ENCODE data around the gene REN.

DNA sequence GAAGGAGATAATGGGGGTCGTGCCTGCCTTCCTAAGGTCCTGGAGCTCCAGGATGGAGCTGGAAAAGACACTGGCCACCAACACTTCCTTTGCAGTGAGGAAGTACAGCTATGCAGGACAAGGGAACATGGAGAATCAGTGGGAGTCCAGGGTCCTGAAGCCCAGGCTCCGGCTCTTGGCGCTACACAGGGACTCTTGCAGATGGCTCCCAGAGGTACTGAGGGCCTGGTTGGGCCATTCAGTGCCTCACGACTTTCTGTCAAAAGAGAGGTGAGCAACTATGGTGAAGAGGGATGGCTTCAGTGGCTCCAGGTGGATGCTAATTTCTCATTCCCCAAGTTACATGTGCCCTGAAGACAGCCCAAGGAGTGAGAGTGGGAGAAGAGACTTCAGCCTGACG, 12.5 kb downstream of the REN start:
- no peak for TF ChIP-seq ZFX (IDR thresholded peaks at IDR 0.05; ENCODE audit: borderline replicate concordance)
- TF ChIP-seq, protein P1, sequence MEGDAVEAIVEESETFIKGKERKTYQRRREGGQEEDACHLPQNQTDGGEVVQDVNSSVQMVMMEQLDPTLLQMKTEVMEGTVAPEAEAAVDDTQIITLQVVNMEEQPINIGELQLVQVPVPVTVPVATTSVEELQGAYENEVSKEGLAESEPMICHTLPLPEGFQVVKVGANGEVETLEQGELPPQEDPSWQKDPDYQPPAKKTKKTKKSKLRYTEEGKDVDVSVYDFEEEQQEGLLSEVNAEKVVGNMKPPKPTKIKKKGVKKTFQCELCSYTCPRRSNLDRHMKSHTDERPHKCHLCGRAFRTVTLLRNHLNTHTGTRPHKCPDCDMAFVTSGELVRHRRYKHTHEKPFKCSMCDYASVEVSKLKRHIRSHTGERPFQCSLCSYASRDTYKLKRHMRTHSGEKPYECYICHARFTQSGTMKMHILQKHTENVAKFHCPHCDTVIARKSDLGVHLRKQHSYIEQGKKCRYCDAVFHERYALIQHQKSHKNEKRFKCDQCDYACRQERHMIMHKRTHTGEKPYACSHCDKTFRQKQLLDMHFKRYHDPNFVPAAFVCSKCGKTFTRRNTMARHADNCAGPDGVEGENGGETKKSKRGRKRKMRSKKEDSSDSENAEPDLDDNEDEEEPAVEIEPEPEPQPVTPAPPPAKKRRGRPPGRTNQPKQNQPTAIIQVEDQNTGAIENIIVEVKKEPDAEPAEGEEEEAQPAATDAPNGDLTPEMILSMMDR (IDR thresholded peaks at IDR 0.05), result no peak

Measured in 22Rv1 (cell line).